Transverse colon (tissue), 4 donors: ENCODE results near the gene EGR4. TPM values are rescaled to one million over a fixed set of nuclear protein-coding genes. Genes with fewer than 3 reads are reported as not detected.

Experiments
- DNase-seq: peaks from one replicate; pipeline ENCODE4 v3.0.0-alpha.2; 2019
- H3K27ac ChIP-seq, 4 donors: fragments of 200-600 bp; sonication (generic); 2 replicates each; pipeline ENCODE4 v1.5.1; 2016 to 2018; ENCODE audit warnings: inconsistent platforms in 4 of 4
- H3K27me3 ChIP-seq: fragments of 200-600 bp; sonication (generic); 2 replicates; pipeline ENCODE4 v1.5.1; 2017; ENCODE audit warnings: inconsistent platforms
- H3K36me3 ChIP-seq, 4 donors: fragments of 200-600 bp; sonication (generic); 2 replicates each; pipeline ENCODE4 v1.5.1; 2017 to 2019; ENCODE audit warnings: inconsistent platforms in 4 of 4
- H3K4me1 ChIP-seq, 4 donors: fragments of 200-600 bp; sonication (generic); 2 replicates each; pipeline ENCODE4 v1.5.1; 2017 to 2020; ENCODE audit warnings: inconsistent platforms in 4 of 4
- H3K4me3 ChIP-seq, 4 donors: fragments of 200-600 bp; sonication (generic); 1 replicate in 1 of 4; 2 replicates in 3 of 4; pipeline versions ENCODE4 v1.5.1 to v1.6.1; 2017 to 2019; ENCODE audit warnings: inconsistent platforms in 4 of 4
- H3K9me3 ChIP-seq, 2 donors: fragments of 200-600 bp; sonication (generic); 2 replicates each; pipeline ENCODE4 v1.5.1; 2017 to 2019; ENCODE audit warnings: inconsistent platforms in 2 of 2
- EP300 ChIP-seq: sonication (generic); formaldehyde crosslinking; IDR thresholded peaks from one replicate; pipeline ENCODE4 v1.6.1; 2017; ENCODE audit warnings: antibody characterized with exemption, low read depth
- POLR2A ChIP-seq: fragments of 450-650 bp; IDR thresholded peaks from one replicate; pipeline ENCODE4 v1.6.1; 2016; ENCODE audit warnings: antibody characterized with exemption, mild to moderate bottlenecking, moderate library complexity
- POLR2AphosphoS5 ChIP-seq, 3 donors: sonication (generic); formaldehyde crosslinking; IDR thresholded peaks; one replicate each; pipeline ENCODE4 v1.6.1; 2016; ENCODE audit warnings: antibody characterized with exemption in 3 of 3
- WGBS, 2 donors: methylation state at CpG; one replicate each; pipeline ENCODE4 v1.1.5; 2018; ENCODE audit warnings: low coverage in 1 of 2; 5-methylcytosine and 5-hydroxymethylcytosine counted together
- in situ Hi-C, 4 donors: fragments of 200-750 bp; cut with MboI; loops; one replicate each; pipeline versions ENCODE4 v1.15.0 to v1.15.1; 2017; ENCODE audit warnings: low sequenced_read_pairs in 3 of 4, low pct_ligation_motif_present in 1 of 4, low pct_unique_long_range_greater_than_20kb in 1 of 4
- intact Hi-C: fragments of 100-400 bp; cut with DNase I; formaldehyde crosslinking; loops from one replicate; pipeline ENCODE4 v1.15.1; 2023; ENCODE audit warnings: low total_unique reads
- total RNA-seq, 4 donors: library from RNA; depleted of rRNA; stranded (reverse); fragments of >200 nt; gene quantifications; one replicate each; pipeline ENCODE4 v1.1.0, GENCODE V29; 2016
- TF ChIP-seq, protein P1 (sequence below), 5 experiments: fragments of 200-600 bp in 3 of 5; fragments of 450-650 bp in 2 of 5; sonication (generic) in 3 of 5; IDR thresholded peaks; 1 replicate in 2 of 5; 2 replicates in 3 of 5; pipeline ENCODE4 v1.5.1; 2016 to 2017; ENCODE audit warnings: antibody characterized with exemption in 5 of 5, inconsistent platforms in 3 of 5, mild to moderate bottlenecking in 2 of 5, moderate library complexity in 1 of 5

Gene EGR4
- total RNA-seq, 4 donors from 2014 or later = not detected

DNA sequence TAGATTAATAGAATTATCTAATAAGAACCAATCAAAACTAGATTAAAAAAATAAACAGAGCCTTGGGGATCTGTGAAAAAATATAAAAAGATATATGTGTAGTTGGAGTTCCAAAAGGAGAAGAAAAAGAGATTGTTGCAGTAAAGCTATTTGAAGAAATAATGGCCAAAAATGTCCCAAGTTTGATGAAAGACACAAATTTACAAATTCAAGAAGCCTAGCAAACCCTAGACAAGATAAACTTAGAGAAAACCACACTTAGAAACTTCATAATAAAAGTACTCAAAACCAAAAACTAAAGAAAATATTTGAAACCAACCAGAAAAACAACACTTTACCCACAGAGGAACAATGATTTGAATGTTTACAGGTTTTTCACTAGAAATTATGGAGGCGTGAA is 41.3 kb upstream of the EGR4 start:
- H3K4me1 ChIP-seq = no peaks in the 10 kb centered on the region
- DNase-seq = no peak
- intact Hi-C loops = no loop called here
- H3K27me3 ChIP-seq = no peaks in the 10 kb centered on the region
- H3K4me3 ChIP-seq = no peak overlapping the region
- WGBS, 2 donors = 95 to 100% methylated on average over 1 of the region's 1 CpG
- H3K9me3 ChIP-seq = no peaks in the 10 kb centered on the region
- in situ Hi-C loops = no loop called here
- TF ChIP-seq POLR2AphosphoS5 (IDR thresholded peaks at IDR 0.05) (no peak), EP300 (no peak), POLR2A (no peak)
- TF ChIP-seq, protein P1, sequence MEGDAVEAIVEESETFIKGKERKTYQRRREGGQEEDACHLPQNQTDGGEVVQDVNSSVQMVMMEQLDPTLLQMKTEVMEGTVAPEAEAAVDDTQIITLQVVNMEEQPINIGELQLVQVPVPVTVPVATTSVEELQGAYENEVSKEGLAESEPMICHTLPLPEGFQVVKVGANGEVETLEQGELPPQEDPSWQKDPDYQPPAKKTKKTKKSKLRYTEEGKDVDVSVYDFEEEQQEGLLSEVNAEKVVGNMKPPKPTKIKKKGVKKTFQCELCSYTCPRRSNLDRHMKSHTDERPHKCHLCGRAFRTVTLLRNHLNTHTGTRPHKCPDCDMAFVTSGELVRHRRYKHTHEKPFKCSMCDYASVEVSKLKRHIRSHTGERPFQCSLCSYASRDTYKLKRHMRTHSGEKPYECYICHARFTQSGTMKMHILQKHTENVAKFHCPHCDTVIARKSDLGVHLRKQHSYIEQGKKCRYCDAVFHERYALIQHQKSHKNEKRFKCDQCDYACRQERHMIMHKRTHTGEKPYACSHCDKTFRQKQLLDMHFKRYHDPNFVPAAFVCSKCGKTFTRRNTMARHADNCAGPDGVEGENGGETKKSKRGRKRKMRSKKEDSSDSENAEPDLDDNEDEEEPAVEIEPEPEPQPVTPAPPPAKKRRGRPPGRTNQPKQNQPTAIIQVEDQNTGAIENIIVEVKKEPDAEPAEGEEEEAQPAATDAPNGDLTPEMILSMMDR (IDR thresholded peaks at IDR 0.05) = no peak
- H3K27ac ChIP-seq = no peak overlapping the region
- no peaks in the 10 kb centered on the region for H3K36me3 ChIP-seq

DNA sequence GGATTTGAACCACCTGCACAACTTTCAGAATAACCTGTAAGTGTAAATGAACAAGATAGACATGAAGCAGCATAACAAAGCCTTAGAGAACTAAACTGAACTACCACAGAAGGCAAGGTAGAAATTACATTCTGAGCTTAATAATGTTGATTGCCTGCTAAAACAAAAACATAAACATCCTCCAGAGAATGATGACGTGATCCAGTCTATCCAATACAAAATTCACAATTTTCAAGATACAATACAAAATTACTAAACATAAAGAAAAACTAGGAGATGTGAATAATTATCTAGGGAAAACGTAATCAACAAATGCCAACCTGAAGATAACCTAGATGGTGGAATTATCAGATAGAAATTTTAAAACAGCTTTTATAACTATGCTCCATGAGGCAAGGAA is 40.7 kb upstream of the EGR4 start:
- Histone ChIP-seq H3K27me3 (no peaks in the 10 kb centered on the region), H3K27ac (no peak overlapping the region), H3K4me3 (no peak overlapping the region), H3K9me3 (no peaks in the 10 kb centered on the region), H3K36me3 (no peaks in the 10 kb centered on the region), H3K4me1 (no peaks in the 10 kb centered on the region)
- no peak for TF ChIP-seq EP300
- TF ChIP-seq, protein P1 (IDR thresholded peaks at IDR 0.05) = no peak
- TF ChIP-seq POLR2AphosphoS5 (IDR thresholded peaks at IDR 0.05) = no peak
- DNase-seq = no peak
- intact Hi-C loops = no loop called here
- 77 to 83% methylated on average over 2 of the region's 2 CpGs for WGBS, 2 donors
- in situ Hi-C loops = no loop called here

DNA sequence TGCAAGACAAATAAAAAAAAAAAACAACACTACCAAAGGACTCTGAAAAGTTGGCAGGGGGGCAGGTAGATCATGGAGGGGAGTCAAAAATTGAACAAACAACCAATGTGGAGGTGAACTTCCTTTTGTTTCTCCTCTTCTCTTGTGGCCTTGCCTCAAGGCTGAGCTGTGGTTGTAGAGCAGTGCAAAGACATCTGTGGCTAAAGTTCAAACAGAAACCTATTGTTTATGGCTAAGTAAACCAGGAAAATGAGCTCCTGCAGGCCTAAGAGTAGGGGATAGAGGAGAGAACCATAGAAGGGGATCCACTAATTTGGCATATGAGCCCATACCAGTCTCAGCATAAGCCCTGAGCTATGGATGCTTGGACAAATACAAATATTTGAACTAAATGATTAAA is 40.2 kb upstream of the EGR4 start:
- no peaks in the 10 kb centered on the region for H3K36me3 ChIP-seq
- no peak overlapping the region for H3K27ac ChIP-seq
- no peak for DNase-seq
- in situ Hi-C loops = no loop called here
- no peak for TF ChIP-seq POLR2AphosphoS5 (IDR thresholded peaks at IDR 0.05)
- TF ChIP-seq EP300 = no peak
- TF ChIP-seq, protein P1 (IDR thresholded peaks at IDR 0.05) = no peak
- no peak for TF ChIP-seq POLR2A
- H3K4me3 ChIP-seq = no peak overlapping the region
- intact Hi-C loops = no loop called here
- no peaks in the 10 kb centered on the region for H3K27me3 ChIP-seq
- no peaks in the 10 kb centered on the region for H3K4me1 ChIP-seq
- no peaks in the 10 kb centered on the region for H3K9me3 ChIP-seq

DNA sequence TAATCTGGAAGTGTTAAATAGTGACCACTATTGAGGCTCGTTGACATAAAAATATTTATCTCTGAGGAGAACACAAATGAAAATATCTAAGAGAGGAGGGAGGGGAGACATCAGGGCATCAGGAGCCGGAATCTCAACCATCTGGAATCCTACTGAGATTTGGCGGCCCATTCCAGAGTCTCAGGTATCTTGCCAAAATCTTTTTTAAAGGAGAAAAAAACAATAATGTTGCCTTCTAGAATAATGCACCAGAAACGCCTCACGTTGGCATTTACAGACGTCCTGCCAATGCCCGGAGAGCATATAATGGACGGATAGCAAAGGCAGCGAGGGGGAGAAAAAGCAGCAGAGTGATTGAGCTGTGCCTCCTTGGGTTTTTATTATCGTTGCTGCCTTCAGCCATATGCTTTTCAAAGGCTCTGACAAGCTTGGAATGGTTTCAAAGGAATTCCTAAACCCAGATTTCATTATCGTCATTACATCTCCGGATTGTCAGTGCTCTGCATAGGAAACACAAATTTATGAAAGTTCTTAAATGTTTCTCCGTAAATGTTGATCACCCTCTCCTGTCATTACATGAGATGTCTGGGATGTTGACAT is 30.9 kb upstream of the EGR4 start:
- WGBS, 2 donors = 60 to 71% methylated on average over 13 of the region's 13 CpGs
- no peak for DNase-seq
- in situ Hi-C loops = no loop called here

More for the DNA sequence above, 30.9 kb upstream of the EGR4 start:
- no peaks in the 10 kb centered on the region for H3K4me1 ChIP-seq
- no peaks in the 10 kb centered on the region for H3K9me3 ChIP-seq
- H3K27me3 ChIP-seq = peaks cover 16% of the 10 kb centered on the region
- H3K36me3 ChIP-seq = no peaks in the 10 kb centered on the region
- TF ChIP-seq, protein P1 (IDR thresholded peaks at IDR 0.05) = no peak
- TF ChIP-seq POLR2A (no peak), POLR2AphosphoS5 (IDR thresholded peaks at IDR 0.05) (no peak), EP300 (no peak)
- intact Hi-C loops = no loop called here
- H3K27ac ChIP-seq = no peak overlapping the region
- no peak overlapping the region for H3K4me3 ChIP-seq
